ENCODE results near the gene NPHP1.
"Not testable (repeated sequence)": the region's sequence is repeated elsewhere in the genome, so short reads cannot be mapped to it uniquely, and the experiment has no call there.

NPHP1 gene

GRCh38 chr2:110204408-110205385, at the start of gene NPHP1:
NPHP1 (minus strand) TSS chr2:110205013; CDS start chr2:110204968, 45 bp downstream.
- DNase-seq = peak; percentile 70

- DNase-seq = not testable (repeated sequence)
Measured at GRCh38 chr2:110248081-110248795, 43.4 kb upstream of the NPHP1 start.

GRCh38 chr2:110245488-110246435, 40.9 kb upstream of the NPHP1 start:
- DNase-seq = not testable (repeated sequence)

- DNase-seq = not testable (repeated sequence)
Measured at GRCh38 chr2:110243283-110243682, 38.5 kb upstream of the NPHP1 start.

- not testable (repeated sequence) for DNase-seq
Measured at GRCh38 chr2:110234514-110234913, 29.7 kb upstream of the NPHP1 start.

- not testable (repeated sequence) for DNase-seq
Measured at GRCh38 chr2:110229886-110230285, 25.1 kb upstream of the NPHP1 start.

- not testable (repeated sequence) for DNase-seq
Measured at GRCh38 chr2:110222626-110223025, 17.8 kb upstream of the NPHP1 start.

- no peak for DNase-seq
Measured at GRCh38 chr2:110221938-110222337, 17.1 kb upstream of the NPHP1 start.

GRCh38 chr2:110220190-110220564, 15.4 kb upstream of the NPHP1 start:
- no peak for DNase-seq

- DNase-seq = no peak
Measured at GRCh38 chr2:110219496-110220189, 14.8 kb upstream of the NPHP1 start.

- not testable (repeated sequence) for DNase-seq
Measured at GRCh38 chr2:110218889-110219288, 14.1 kb upstream of the NPHP1 start.

- no peak for DNase-seq
Measured at GRCh38 chr2:110216803-110217202, 12.0 kb upstream of the NPHP1 start.

GRCh38 chr2:110216199-110216598, 11.4 kb upstream of the NPHP1 start:
- no peak for DNase-seq

- DNase-seq = no peak
Measured at GRCh38 chr2:110215566-110216158, 10.8 kb upstream of the NPHP1 start.

- no peak for DNase-seq
Measured at GRCh38 chr2:110215091-110215490, 10.3 kb upstream of the NPHP1 start.

- not testable (repeated sequence) for DNase-seq
Measured at GRCh38 chr2:110213522-110213921, 8.7 kb upstream of the NPHP1 start.

- DNase-seq = peak; percentile 67
Measured at GRCh38 chr2:110211938-110212858, 7.4 kb upstream of the NPHP1 start, which contains the start of gene MTLN. MTLN (minus strand) TSS chr2:110212547; CDS start chr2:110212525, 22 bp downstream.

- no peak for DNase-seq
Measured at GRCh38 chr2:110205660-110206455, 1.0 kb upstream of the NPHP1 start.

GRCh38 chr2:110198016-110198415, 6.8 kb downstream of the NPHP1 start:
- DNase-seq = no peak

Measured in activated effector memory CD4-positive, alpha-beta T cell treated with Interleukin-2 at 50 U/mL for 16 hours (primary cell).